Thyroid gland (tissue), 4 donors: ENCODE measurements around the gene OR4N5. TPM values are rescaled to one million over a fixed set of nuclear protein-coding genes. Genes with fewer than 3 reads are reported as not detected.

Experiments used
- DNase-seq, 2 donors: peaks; one replicate each; pipeline ENCODE4 v3.0.0-alpha.2; 2019
- H3K27ac ChIP-seq, 3 donors: fragments of 200-600 bp; sonication (generic); 1 replicate in 2 of 3; 2 replicates in 1 of 3; pipeline ENCODE4 v1.5.1; 2016 to 2019; ENCODE audit warnings: mild to moderate bottlenecking in 1 of 3, moderate library complexity in 1 of 3
- H3K27me3 ChIP-seq: fragments of 200-600 bp; sonication (generic); one replicate; pipeline ENCODE4 v1.5.1; 2019
- H3K36me3 ChIP-seq, 2 donors: fragments of 200-600 bp; sonication (generic); one replicate each; pipeline ENCODE4 v1.5.1; 2016 to 2019
- H3K4me1 ChIP-seq, 2 donors: fragments of 200-600 bp; sonication (generic); one replicate each; pipeline ENCODE4 v1.5.1; 2017 to 2019
- H3K4me3 ChIP-seq, 3 donors: fragments of 200-600 bp; sonication (generic); replicated peaks in 1 of 3; 1 replicate in 2 of 3; 2 replicates in 1 of 3; pipeline ENCODE4 v1.5.1; 2016; ENCODE audit warnings: mild to moderate bottlenecking in 1 of 3
- H3K9me3 ChIP-seq: fragments of 200-600 bp; sonication (generic); one replicate; pipeline ENCODE4 v1.5.1; 2017
- CTCF ChIP-seq, 6 experiments: fragments of 200-600 bp in 3 of 6; fragments of 450-650 bp in 3 of 6; sonication (generic) in 3 of 6; IDR thresholded peaks; one replicate each; pipeline ENCODE4 v1.5.1; 2016 to 2019; ENCODE audit warnings: antibody characterized with exemption in 6 of 6, mild to moderate bottlenecking in 2 of 6, inconsistent platforms in 1 of 6, moderate library complexity in 1 of 6
- POLR2A ChIP-seq, 2 donors: fragments of 450-650 bp; IDR thresholded peaks; one replicate each; pipeline ENCODE4 v1.6.1; 2017; ENCODE audit warnings: antibody characterized with exemption in 2 of 2, mild to moderate bottlenecking in 2 of 2, moderate library complexity in 1 of 2
- WGBS, 2 donors: methylation state at CpG; one replicate each; pipeline ENCODE4 v1.1.5; 2017; 5-methylcytosine and 5-hydroxymethylcytosine counted together
- intact Hi-C: fragments of 100-400 bp; cut with DNase I; formaldehyde crosslinking; loops from one replicate; pipeline ENCODE4 v1.15.1; 2023
- total RNA-seq, 4 donors: library from RNA; depleted of rRNA; stranded (reverse); fragments of >200 nt; gene quantifications; one replicate each; pipeline ENCODE4 v1.2.3, GENCODE V29; 2016

Gene OR4N5
- total RNA-seq, 4 donors from 2014 or later = not detected

DNA sequence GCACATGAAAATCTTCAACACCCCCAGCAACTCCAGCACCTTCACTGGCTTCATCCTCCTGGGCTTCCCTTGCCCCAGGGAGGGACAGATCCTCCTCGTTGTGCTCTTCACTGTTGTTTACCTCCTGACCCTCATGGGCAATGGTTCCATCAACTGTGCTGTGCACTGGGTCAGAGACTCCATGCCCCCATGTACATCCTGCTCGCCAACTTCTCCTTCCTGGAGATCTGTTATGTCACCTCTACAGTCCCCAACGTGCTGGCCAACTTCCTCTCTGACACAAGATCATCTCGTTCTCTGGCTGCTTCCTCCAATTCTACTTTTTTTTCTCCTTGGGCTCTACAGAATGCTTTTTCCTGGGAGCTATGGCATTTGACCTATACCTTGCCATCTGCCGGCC is 40.6 kb downstream of the OR4N5 start:
- WGBS, 2 donors = 54 to 60% methylated on average over 5 of the region's 5 CpGs
- no peak for DNase-seq
- no peaks in the 10 kb centered on the region for H3K27me3 ChIP-seq
- no peaks in the 10 kb centered on the region for H3K36me3 ChIP-seq
- no peaks in the 10 kb centered on the region for H3K9me3 ChIP-seq
- TF ChIP-seq POLR2A (IDR thresholded peaks at IDR 0.05) = no peak
- TF ChIP-seq CTCF (IDR thresholded peaks at IDR 0.05) = no peak
- intact Hi-C loops = no loop called here
- H3K4me1 ChIP-seq = no peaks in the 10 kb centered on the region
- H3K4me3 ChIP-seq = no peak overlapping the region
- no peak overlapping the region for H3K27ac ChIP-seq

DNA sequence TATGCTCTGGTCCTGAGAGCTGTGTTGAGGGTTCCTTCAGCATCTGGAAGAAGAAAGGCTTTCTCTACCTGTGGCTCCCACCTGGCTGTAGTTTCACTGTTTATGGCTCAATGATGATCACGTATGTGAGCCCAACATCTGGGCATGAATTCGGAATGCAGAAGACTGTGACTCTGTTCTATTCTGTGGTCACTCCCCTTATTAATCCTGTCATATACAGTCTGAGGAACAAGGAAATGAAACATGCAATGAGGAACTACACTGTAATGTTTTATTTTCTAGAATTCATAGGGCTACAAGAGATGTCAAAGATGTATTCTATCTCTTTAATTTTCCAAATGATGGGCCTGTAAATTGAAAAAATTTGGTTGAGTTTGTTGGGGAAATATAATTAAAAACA is 41.3 kb downstream of the OR4N5 start:
- Histone ChIP-seq H3K36me3 (no peaks in the 10 kb centered on the region), H3K27ac (no peak overlapping the region), H3K4me1 (no peaks in the 10 kb centered on the region), H3K27me3 (no peaks in the 10 kb centered on the region), H3K4me3 (no peak overlapping the region), H3K9me3 (no peaks in the 10 kb centered on the region)
- intact Hi-C loops = no loop called here
- no peak for TF ChIP-seq CTCF (IDR thresholded peaks at IDR 0.05)
- no peak for TF ChIP-seq POLR2A (IDR thresholded peaks at IDR 0.05)
- 49 to 68% methylated on average over 2 of the region's 2 CpGs for WGBS, 2 donors
- DNase-seq = no peak

DNA sequence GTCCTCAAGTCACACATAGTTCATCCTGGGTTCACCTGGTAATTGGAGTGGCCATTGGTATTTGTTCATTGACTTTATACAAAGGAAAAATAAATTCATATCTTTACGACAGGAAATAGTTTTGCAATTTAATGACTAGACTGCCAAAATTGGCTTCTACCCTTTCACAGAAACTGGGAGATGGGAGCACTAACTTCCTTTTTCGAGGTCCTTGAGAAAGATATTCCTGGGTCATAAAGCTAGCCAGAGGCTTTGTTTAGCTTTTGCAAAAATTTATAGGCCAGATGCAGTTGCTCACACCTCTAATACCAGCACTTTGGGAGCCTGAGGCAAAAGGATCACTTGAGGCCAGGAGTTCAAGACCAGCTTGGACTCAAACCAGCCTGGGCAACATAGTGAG is 41.9 kb downstream of the OR4N5 start:
- no peaks in the 10 kb centered on the region for H3K36me3 ChIP-seq
- 55 to 56% methylated on average over 2 of the region's 2 CpGs for WGBS, 2 donors
- no peak overlapping the region for H3K4me3 ChIP-seq
- H3K27ac ChIP-seq = no peak overlapping the region
- no peak for DNase-seq
- intact Hi-C loops = no loop called here
- H3K4me1 ChIP-seq = no peaks in the 10 kb centered on the region
- H3K9me3 ChIP-seq = no peaks in the 10 kb centered on the region
- no peaks in the 10 kb centered on the region for H3K27me3 ChIP-seq
- no peak for TF ChIP-seq POLR2A (IDR thresholded peaks at IDR 0.05)
- TF ChIP-seq CTCF (IDR thresholded peaks at IDR 0.05) = no peak

- H3K36me3 ChIP-seq = no peaks in the 10 kb centered on the region
- intact Hi-C loops = no loop called here
- TF ChIP-seq POLR2A (IDR thresholded peaks at IDR 0.05) = no peak
- TF ChIP-seq CTCF (IDR thresholded peaks at IDR 0.05) = no peak
- H3K9me3 ChIP-seq = no peaks in the 10 kb centered on the region
- WGBS, 2 donors = 53 to 59% methylated on average over 5 of the region's 5 CpGs
- H3K27ac ChIP-seq = no peak overlapping the region
- H3K27me3 ChIP-seq = no peaks in the 10 kb centered on the region
- no peaks in the 10 kb centered on the region for H3K4me1 ChIP-seq
- no peak overlapping the region for H3K4me3 ChIP-seq
- DNase-seq = no peak
Observed at GRCh38 chr14:20184181-20184580, 45.6 kb downstream of the OR4N5 start.

- DNase-seq = no peak
- intact Hi-C loops = no loop called here
- 38 to 59% methylated on average over 1 of the region's 1 CpG for WGBS, 2 donors
- Histone ChIP-seq H3K4me1 (no peaks in the 10 kb centered on the region), H3K9me3 (no peaks in the 10 kb centered on the region), H3K27ac (no peak within 1 kb of the TSS), H3K4me3 (no peak within 1 kb of the TSS), H3K36me3 (no peaks in the 10 kb centered on the region), H3K27me3 (no peaks in the 10 kb centered on the region)
- TF ChIP-seq CTCF (IDR thresholded peaks at IDR 0.05) = no peak
- no peak for TF ChIP-seq POLR2A (IDR thresholded peaks at IDR 0.05)
Observed at GRCh38 chr14:20190596-20190995, 52.0 kb downstream of the OR4N5 start, which contains the start of gene OR11G2. Gene OR11G2 (plus strand): TSS chr14:20190896. CDS start chr14:20197438, 6,542 bp downstream.
